ENCODE data around the gene ZNF526.
"Not testable (repeated sequence)": the region's sequence is repeated elsewhere in the genome, so short reads cannot be mapped to it uniquely, and the experiment has no call there.

The ZNF526 gene

GRCh38 chr19:42246922-42247639 lies 27.0 kb downstream of the ZNF526 start:
- DNase-seq (ENCODE audit: low read depth) = no peak

DNA sequence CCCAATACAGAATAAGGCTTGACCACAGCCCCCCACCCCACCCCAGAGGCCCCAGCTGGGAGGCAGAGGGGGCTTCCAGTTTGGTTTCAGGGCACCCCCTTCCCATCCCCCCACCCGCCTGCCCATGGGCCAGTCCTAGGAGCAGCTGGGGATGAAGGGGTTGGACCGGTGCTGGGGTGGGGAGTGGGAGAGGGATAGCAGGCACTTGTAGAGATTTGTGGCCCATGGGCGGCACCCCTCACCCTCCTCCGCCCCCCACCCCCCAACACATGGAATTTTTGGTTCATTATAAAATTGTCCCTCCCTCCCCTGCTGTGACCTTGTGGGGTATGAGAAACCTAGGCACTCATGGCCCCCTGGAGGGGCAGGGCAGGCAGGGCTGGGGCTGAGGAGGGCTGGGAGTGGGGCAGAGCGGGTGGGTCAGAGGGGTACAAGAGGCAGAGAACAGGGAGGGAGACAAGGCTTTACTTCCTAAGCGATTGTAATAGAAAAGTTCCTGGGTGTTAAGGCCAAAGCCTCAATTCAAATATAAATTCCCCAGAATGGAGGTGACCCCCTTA lies 27.6 kb downstream of the ZNF526 start:
- DNase-seq (ENCODE audit: low read depth) = no peak

- DNase-seq (ENCODE audit: low read depth) = no peak
Observed at GRCh38 chr19:42248270-42249148, 28.4 kb downstream of the ZNF526 start.

DNA sequence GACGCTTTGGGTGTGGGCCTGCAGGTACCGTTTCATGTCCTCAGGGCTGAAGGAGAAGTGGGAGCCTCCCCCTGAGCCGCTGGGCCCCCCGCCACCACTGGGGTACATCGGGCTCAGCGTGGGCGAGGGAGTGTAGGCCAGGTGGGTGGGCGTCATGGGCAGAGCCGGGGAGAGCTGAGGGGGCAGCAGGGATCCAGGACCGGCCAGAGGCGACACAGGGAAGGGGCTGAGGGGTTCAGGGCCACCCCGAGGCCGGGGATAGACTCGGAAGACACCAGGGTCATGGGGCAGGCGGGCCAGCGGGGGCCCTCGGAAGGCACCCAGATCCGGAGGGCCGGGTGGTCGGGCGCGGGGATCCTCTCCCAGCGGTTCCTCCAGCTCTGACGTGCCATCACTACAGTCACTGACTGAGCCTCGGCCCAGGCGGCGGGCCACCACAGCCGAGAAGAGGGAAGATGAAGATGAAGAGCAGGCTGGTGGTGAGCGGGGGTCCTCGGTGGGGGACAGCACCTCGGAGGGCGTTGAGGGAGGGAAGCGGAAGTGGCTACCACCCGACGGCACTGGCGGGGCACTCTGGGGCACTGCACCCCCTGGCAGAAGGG lies 29.1 kb downstream of the ZNF526 start:
- no peak for DNase-seq (ENCODE audit: low read depth)

GRCh38 chr19:42249769-42250168 lies 29.7 kb downstream of the ZNF526 start:
- DNase-seq (ENCODE audit: low read depth) = no peak

- DNase-seq (ENCODE audit: low read depth) = no peak
Observed at GRCh38 chr19:42250183-42250665, 30.1 kb downstream of the ZNF526 start.

DNA sequence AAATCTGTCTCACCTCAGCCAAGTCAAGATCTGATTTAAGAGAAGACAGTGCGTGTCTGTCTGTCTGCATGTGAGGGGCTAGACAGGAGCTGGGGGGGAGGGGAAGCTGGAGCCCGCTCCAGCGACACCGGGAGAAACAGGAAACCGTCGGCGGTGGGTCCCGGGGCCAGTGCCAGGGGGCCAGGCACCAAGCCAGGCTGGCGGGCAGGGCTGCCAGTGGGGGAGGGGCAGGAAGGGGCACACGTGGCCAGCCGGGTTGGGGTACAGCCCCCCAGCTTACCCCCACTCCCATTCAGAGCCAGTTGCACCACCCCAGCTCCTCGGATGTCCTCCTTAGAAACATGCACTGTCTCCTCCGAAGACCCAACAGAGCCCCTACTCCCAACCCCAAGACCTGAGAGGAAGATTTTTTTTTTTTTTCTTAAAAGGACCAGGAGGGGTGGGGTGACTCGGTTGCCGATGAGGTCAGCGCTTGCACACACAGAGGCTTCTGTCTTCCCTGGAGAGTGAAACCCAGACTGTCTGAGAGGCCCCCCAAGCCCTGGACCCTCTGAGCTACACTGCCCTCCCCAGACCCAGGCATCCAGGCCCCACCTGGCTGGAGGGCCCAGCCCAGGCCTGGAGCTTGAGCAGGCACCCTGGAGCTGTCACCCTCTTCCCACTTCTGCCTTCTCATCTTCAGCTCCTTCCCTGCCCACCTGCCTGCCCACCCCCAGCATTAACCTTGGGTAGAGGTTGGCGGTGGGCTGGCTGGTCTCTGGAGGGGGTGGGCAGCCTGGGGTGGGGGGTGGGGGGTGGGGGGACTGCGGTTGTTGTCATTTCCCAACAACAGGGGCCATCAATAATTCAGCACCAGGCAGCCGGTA lies 30.8 kb downstream of the ZNF526 start:
- DNase-seq (ENCODE audit: low read depth) = no peak

DNA sequence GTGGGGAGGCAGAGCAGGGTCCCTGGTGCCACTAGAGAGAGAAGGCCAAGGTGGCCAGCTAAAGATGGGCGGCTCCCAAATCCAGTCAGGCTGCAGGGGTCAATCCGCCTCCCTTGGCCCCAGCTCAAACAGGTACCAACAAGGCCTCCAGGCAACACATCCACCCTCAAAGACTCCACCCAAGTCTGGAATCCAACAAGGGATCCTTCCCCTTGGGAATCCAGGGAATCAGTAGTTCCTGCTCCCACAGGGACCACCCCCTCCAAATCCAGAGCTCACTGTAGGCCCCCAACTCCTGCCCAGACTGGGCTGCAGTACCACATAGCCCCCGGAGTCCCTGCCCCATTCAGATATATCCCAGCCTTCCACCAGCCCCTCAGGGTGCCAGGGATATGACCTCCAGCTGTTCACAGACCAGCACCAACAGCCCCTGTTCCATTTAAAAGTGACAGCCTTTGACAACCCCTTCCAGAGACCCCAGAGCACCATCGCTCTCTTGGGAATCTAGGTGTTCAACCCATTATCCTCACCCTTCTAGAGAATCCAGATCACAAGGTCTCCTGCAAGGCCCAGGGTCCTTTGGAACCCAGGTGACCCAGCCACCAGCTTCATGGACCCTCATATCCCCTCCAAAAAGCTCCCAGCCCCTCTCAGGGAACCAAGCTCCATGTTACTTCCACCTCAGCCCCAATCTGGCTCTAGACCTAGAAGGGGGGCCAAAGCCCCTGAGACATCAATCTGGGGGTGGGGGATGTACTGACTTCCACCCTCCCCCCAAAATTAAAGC lies 31.7 kb downstream of the ZNF526 start:
- no peak for DNase-seq (ENCODE audit: low read depth)

DNA sequence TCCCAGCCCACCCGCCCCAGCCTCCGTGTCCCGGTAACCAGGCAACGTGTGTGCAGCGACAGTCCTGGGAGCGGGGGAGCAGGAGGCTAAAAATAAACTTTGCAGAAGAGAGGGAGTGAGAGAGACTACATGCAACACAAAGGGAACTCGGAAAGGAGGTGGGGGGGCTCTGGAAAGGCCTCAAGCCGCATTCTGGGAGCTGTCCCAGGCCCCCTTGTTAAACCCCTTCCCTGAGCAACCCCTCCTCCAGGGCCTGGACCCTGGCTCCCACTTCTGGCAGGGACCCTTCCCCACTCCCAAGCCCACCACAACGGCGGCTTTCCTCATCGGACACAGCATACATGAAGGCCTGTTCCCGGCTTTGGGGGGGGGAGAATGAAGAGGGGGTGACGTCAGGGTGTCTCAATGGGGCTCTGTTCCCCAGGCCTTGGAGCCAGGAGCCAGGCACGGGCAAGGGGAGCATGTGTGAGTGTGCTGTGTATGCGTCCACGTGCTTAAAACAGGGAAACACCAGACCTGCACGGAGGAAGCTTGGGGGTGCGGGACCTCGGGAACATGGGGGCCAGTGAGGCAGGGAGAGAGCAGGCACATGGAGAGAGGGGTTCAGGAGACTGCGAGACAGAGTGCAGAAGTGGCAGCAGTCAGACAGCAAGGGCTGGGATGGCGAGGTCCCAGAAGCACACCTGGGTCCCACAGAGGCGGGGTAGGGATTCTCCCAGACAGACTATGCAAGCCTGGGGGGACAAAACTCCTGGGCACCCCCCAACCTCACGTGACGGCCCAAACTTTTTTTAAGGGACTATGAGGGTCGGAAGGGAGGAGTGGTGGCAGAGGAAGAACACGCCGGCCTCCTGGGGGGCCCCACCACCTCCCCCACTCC lies 32.5 kb downstream of the ZNF526 start:
- DNase-seq (ENCODE audit: low read depth) = no peak

DNA sequence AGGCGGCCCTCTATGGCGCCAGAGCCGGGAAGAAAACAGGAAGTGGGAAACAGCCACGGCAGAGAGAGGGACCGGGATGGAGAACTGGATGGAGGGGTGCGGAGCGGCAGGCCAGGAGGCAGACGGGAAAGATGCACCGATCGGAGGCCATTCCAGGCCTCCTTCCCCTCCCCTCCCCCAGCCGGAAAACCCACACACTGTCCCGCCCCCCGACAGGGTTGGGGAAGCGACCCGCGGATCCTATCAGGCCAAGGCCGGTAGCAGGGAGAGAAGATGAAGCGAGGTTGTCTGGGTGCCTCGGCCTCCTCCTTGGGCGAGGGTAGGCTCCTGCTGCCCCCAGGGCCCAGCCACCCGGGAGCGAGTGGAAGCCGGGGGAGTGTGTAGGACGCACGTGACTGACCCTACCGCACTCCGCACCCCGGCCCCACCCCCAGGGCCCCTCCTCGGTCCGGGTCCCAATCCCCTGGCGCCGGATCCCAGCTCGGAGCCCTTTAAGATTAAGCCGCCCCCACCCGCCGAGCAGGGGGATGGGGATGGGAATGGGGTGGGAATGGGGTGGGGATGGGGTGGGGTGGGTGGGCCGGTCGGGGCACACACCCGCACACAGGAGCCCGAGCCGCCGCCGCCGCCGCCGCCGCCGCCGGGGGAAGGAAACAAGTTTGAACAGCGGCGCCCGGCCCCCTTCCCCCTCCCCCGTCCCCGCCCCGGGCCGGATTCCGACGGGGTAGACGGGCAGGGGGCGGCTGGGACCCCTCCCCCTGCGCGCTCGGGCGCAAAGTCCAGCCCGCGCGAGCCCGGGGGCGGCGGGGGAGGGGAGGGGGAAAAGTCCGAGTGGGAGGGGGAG lies 33.4 kb downstream of the ZNF526 start:
- peak; percentile 58 for DNase-seq (ENCODE audit: low read depth)

DNA sequence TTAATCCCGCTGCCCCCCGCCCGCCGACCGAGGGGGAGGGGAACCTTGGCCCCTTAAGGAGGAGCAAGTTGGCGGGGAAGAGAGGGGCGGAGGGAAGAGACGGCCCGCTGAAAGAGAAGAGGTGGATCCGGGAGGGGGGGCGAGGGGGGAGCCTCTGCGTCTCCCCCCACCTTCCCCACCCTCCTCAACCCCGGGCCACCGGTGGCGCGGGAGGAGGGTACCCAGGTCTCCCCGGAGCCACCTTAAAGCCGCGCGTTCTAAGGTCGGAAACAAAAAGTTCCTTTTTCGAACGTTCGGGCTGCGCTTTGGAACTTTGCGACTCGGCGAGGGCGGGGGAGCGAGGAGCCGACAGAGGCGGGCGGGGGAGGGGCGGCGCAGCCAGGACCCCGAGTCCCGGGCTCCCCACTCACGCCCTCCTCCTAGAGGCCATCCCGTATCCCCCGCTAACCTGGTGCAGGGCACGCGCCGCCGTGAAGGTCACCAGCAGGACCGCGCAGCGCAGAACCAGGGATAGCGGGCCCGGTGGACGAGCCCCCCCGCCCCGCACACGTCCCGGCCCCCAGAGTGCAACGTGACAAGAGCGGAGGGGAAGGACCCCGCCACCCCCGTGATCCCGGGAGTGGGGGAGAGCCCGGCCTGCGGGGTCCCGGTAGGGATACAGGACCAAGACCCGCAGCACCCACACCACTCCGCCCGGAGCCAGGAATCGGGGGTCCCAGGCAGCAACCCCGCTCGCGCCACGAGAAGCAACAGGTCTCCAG lies 34.2 kb downstream of the ZNF526 start:
- peak; percentile 65 for DNase-seq (ENCODE audit: low read depth)

DNA sequence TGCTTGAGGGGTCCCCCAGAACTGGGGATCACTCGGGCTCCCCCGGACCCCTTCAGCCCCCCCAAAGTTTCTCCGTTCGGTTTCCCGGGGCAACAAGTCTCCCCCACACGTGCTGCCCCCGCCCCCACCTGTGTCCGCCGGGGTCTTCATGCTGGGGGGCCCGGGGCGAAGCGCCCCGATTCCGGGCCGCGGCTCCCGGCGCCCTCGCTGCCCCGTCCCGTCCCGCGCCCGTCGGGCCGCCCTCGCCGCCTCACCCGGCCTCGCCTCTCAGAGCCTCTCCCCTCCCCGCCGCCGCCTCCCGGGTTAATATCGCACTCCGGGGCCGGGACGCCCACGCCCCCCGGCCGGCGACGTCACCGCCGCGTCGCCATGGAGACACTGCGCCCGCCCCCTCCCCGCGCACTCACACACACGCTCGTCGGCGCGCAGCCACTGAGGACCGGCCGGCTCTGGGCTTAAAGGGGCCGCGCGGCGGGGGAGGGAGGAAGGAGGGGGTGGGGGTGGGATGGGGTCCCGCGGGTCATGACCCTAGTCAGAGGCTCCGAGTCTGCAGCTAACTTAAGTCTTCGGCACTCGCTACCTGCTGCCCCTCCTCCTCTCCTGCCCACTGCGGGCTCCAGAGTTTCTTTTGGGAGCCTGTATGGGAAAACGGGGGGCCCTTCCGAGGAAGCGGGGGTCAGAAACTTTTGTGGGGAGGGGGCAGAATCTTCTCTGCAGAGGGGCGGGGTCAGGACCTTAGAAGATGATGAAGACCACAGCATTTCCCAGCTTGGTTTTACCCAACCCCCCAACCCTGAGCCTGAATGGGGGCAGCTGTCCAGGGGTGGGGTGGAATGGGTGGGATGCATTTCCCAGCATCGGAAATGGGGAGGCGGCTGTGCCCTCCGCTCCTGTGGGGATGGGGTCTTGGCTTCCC lies 35.0 kb downstream of the ZNF526 start, which contains the start of gene ERF:
Gene ERF (minus strand): TSS at position 279 of the 916 bp plus-strand sequence. CDS start 129 bp downstream, at position 150.
- peak; percentile 93 for DNase-seq (ENCODE audit: low read depth)

DNA sequence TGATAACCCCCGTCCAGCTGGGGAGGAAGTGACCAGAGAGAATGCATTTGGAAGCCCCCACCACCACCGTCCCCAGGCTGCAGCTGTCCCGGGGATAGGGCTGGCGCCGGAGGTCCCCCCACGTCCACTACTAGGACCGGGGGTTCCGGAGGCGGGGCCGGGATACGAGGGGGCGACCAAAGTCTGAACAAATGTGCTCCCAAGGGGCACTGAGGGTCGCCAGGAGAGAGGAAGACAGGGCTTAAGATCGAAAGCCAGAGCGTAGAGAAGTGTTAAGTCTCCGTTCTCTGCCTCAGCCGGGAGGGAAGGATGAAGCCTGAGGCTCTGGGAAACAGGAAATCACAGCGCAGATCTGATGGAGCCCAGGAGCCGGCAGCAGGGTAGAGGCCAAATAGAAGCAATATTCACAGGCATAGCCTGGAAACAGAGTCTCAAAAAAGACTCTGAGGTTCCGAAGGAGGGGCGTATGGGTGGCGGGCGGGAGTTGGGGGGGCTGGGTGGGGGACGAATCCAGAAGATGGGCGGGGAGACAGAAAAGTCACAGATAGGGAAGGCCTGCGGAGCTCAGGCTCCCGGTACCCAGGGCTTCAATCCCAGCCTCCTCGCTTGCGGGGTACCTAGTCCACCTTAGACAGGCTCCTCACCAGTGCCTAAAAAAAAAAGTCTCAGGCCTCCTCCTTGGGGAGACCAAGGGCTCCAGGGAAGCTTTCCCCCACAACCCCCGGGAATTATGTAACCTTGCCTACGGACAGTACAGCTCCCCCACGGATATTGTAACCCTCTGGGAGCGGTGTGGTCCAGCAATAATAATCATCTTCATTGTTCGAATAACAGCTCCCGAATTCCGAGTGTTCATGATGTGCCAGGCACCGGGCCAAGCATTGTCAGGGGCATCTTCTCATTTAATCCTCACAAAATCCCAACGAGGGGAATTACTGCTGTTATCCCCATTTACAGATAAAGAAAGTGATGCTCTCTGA lies 35.9 kb downstream of the ZNF526 start:
- no peak for DNase-seq (ENCODE audit: low read depth)

- not testable (repeated sequence) for DNase-seq (ENCODE audit: low read depth)
Observed at GRCh38 chr19:42257842-42258241, 37.7 kb downstream of the ZNF526 start.

- DNase-seq (ENCODE audit: low read depth) = no peak
Observed at GRCh38 chr19:42261763-42262162, 41.7 kb downstream of the ZNF526 start.
